HG03558 (cell line): Measurements from ENCODE around the gene TNNI3K.
A peak's percentile ranks its signal among the peaks of the same experiment; 100 is the strongest.

Experiments used
- ATAC-seq: cut with Tn5 transposase; IDR thresholded peaks from one replicate; pipeline ENCODE4 v1.9.1; 2021; ENCODE audit warnings: moderate number of reproducible peaks; ENCODE audit not compliant: unreplicated experiment; ENCODE audit errors: extremely low read depth

TNNI3K gene

DNA sequence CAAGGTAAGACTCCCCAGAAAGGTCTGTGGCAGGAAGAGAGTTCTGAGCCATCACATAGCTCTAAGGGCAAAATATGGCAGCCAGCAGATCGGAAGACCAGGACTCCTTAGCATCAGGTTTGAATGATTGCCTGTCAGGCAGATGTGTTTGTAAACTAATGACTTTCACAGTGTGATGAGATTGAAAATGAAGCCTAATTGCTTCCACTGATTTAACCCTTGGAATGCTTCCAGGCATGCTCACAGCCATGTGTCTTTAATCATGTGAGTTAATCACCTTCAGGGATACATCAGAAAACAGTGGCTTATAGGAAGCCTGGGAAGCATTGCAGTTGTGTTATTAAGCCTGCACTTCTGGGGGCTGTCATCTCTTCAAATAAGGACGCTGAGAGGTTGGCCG, 194.4 kb downstream of the TNNI3K start:
- ATAC-seq = no peak

DNA sequence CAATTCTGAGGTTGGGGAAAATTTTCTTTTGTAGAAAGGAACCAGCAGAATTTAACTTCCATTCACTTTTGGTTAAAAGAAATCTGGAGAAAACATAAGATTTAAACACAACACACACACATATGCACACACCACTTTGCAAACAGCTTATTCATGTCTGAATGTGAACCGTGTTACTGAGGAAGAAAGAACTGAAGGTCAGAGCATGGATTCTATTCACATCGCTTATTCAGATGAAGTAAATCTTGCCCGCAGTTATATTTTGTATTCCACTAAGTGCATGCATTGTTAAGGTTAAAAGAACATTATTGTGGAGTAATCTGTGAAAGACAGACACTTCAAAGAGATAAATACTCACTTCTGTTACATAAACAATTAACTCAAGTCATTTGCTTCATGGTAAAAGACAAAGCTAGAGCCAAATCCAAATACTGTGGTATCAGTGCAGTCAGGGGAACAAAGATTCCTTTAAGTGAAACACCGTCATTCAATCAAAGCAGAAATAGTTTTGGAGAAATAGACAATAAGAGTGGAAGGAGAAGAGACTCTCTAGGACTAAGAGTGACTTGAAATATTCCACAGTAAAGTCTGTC, 195.3 kb downstream of the TNNI3K start:
- ATAC-seq = no peak

DNA sequence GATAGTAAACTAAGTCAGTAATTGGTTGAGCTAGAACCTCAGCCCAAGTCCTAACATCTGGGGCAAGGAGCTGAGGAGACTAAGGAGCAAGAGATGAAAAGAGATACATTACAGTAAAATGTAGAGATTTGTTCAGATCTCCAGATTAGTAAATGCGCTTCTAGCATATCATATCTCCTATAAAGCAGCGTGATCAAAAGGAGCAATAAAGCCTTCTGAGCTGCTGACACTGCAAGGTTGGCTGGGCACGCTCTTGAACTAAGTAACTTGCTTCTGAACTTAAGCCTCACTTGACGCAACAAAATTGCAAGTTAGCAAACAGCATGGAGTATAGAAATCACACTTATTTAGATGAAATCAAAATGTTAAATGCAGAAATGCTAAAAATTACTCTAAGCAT, 196.3 kb downstream of the TNNI3K start:
- no peak for ATAC-seq

DNA sequence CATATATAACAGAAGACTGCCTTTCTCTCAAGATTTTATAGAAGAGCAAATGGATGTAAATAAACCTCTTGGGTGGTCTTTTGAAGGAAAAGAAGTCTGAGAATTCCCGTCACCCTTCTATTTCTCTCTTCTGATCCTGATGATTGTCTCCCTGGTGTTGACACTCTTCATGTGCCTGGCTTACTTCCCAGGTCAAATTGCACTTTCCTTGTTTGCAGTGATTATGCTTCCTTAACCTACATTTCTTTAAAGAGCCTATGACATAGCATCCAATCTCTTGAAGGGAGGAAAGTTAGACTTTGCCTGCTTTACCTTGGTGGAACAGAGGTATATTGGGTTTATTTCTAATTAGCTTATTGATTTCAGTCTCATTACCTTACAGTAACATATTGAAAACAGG, 197.1 kb downstream of the TNNI3K start:
- ATAC-seq = no peak

DNA sequence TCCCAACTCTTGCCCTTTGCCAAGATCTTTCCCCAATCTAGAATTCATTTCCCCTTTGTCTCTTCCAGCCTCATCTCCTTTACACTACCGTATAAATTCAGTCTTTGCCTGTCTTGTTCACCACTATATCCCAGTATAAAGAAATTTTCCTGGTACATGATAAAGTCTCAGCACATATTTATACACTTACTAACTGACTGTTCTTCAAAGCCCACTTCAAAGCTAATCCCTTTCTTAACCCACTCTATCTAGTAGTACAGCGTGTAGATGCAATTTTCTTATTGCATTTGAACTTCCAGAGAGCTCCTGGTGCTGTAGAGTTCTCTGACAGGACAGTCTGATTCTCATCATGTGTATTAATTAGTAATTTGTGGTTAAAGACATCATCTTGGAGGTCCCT, 199.1 kb downstream of the TNNI3K start:
- ATAC-seq = no peak

DNA sequence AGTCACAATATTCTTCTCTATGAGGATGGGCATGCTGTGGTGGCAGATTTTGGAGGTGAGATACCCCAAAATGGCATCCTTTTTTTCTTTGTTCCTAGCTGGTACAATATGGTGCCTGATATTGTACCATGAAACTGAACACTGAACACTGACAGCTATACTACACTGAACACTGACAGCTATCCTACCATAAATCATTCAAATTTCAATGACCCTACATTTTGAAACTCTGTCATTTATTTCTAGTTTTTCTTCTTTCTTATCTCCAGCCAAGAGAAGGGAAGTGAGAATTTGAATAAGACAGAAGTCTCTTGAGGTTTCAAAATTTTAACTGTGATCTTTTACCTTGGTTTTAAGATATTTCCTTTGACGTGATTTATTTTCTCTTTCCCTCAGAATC, 200.9 kb downstream of the TNNI3K start:
- ATAC-seq = no peak

DNA sequence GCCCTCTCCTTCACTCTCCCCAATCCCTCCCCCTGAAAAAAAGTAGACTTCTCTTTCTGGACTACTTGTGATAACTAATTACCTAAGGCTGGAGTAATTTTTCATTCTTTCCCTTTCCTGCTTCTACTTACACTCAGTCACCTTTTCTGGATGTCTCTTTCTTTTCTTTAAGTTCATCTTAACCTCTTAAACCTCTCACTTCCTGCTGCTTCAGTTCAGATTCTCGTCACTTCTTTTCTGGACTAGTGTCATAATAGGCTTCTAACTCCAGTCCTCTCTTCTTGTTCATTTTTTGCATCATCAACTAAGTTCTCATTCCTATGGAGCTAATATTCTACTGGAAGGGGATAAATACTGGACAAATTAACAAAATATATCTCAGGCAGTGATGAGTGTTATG, 201.8 kb downstream of the TNNI3K start:
- ATAC-seq = no peak

DNA sequence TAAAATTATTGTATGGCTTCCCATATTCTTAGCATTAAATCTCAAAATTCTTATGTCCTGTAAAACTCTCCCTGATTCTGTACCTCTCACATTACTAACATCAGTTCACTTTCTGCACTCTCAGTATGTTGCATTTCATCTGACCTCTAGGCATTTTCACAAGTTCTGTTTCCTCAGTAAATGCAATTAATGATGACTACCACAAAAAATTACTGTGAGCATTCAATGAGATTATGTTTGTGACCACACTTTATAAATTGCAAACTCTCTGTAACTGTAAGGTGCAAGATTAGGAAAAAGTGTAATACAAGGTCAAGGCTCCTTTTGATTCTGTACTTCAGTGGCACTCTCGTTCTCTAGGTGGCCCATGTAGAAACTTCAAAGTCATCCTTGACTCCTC, 216.8 kb downstream of the TNNI3K start:
- no peak for ATAC-seq

DNA sequence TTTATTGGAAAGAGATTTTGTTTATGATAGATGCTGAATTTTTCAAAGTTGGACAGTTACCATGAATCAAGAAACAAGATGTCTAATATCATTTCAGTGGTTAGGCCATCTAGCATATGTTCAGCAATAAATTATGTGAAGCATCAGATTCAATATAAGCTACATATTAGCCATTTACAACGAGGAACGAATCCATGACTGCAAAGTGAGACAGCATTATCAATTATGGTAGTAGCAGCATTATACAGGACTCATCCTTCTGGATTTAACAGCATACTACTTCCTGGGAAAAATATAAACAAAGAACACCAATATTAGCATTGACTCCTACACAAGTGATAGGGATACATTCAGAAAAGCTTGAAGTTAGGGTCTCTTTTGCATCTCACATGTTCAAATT, 218.1 kb downstream of the TNNI3K start:
- no peak for ATAC-seq

DNA sequence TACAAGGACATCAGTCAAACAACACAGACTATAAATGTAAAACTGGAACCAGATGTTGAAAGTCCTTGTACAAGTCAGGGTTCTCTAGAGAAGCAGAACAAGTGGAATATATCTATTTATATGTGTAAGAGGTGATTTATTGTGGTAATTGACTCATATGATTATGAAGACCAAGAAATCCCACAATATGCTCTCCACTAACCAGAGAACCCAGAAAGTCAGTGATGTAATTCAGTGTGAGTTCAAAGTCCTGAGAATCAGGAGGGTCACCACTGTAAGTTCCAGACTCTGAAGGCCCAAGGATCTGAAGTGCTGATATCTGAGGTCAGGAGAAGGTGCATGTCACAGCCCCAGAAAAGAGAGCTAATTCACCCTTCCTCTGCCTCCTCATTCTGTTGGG, 220.2 kb downstream of the TNNI3K start:
- ATAC-seq = no peak

DNA sequence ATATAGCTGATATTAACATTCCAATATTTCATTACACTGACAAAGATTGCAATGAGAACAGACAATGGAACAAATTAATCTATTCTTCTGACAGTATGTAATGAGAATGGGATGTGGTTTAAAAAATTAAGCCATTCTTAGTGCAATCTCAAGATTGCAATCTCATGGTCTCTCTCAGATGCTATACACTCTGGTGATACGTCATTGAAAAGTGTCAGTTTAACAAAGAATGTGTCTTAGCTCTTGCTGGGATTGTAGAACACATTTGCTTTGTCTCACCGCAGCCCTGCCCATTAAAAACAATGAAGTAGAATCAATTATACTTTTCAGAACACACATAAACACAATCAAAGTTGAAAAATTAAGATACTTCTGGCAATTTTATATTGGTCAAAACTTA, 222.1 kb downstream of the TNNI3K start:
- no peak for ATAC-seq

DNA sequence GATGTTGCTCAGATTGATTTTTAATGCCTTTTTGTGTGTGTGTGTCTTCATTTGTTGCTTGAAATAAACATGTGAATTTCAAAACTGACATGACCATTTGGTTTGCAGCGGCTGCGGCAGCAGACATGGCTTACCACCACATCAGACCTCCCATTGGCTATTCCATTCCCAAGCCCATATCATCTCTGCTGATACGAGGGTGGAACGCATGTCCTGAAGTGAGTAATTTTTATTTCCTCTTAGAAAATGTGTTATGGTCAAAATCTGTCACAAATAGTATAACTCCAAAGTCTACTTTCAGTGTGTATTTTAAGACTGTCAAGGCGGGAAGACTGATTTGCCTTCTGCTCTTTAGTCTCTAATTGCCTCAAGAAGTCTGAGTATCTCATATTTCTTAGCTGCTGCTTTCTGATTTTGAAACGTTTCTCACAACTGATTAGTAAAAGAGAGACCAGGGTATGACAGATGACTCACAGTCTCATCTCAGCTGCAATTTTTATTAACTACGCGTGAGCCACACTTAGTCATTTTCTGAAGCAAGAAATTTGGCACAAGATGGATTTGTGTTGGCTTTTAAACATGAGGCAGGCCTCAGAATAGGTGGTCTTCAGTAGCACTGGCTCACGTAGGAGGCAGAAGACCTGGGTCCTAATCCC, 228.3 kb downstream of the TNNI3K start:
- ATAC-seq = peak; percentile 81

DNA sequence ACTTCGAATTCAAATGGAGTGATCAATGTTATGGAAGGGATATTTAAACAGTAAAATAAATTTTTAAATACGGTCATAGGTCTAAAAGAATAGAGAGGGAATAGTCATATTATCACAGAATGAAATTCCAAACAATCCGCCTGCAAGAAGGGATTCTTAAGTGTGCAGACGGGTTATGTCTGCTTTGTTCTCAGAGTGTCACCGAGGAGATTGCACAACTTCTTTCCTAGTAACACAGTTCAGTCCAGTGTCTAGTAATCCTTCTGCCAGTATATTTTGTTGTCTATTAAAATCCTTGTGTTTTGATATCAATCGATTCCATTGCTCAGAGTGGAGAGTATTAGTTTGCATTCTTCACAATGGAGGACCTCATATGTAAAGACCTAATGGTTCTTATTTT, 228.8 kb downstream of the TNNI3K start:
- ATAC-seq = no peak

DNA sequence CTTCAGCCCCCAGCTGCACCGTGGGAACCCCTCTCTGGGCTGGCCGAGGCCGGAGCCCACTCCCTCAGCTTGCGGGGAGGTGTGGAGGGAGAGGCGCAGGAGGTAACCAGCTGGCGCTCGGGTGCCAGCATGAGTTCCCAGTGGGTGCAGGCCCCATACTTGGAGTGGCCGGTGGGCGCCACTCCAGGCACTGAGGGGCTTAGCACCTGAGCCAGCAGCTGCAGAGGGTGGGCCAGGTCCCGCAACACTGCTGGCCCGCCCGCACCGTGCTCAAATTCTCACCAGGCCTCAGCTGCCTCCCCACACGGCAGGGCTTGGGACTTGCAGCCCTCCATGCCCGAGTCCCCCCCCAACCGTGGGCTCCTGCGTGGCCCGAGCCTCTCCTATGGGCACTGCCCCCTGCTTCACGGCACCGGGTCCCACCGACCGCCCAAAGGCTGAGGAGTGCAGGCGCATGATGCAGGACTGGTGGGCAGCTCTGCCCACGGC, 230.1 kb downstream of the TNNI3K start:
- no peak for ATAC-seq

DNA sequence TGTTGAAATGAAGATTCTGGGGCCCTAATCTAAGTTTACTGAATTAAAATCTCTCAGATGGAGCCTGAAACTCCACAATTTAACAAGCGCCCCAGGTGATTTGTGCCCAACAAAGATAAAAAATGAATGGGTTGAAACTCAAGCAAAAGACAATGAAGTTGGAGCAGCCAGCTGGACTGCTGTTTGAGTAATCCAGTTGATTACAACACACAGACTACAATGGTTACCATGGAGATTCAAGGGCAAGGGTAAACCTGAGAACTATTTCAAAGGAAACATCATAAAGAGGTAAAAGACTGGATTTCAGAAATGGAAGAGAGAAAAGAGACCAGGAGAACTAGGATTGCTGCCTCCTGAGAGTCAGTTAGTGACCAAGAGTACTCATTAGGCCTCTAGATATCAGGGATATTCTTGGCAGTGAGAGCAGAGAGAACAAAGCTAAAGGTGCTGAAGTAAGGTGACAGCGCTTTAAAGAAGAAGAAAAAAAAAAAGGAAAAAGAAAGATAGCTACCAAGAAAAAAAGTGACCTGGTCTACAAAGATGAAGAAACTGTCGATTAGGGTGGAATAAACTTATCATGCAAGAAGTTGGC, 232.7 kb downstream of the TNNI3K start:
- no peak for ATAC-seq

DNA sequence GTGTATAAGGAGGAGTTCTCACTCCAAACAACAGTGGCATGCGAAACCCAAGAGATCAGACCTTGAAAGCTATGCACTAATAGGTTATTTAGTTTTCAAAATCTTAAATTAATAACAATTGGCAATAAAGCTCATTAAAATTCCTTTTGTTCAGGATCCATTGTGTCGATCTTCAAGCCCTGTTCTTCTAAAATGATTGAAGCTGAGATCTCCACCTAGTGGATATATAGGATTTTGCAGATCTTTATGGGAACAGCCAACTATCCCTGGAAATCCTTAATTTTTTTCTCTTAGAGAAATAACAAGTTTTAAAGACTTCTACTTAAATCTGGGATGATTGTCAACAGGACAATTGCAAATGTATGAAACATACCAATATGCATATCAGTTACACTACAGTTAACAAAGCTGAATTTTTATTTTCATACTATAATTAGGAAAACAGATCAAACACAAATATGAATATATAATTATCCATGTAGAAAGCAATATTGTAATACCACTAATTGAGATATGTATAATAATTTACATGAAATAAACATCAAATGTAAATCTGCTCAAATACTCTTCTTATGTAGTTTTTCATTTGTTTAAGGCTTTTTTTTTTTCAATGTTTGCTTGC, 233.9 kb downstream of the TNNI3K start:
- ATAC-seq = no peak

DNA sequence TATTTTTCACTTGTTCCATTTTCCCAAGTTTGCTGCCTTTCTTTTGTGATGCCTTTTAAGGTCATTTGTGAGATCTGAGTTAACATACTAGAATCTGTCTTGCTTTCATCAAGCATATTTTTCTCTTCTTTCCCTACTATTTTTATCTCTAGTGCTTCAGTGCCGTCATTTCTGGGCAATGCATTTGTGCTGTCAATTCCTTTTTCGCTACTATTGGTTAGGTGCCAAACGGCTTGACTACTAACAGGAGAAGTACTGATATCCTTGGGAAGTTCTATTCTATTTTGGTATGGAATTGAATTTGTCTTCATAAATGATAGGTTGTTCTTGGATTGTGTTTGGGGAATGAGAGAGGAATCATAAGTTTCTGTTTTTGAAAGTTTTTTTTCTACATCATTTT, 235.1 kb downstream of the TNNI3K start:
- no peak for ATAC-seq

DNA sequence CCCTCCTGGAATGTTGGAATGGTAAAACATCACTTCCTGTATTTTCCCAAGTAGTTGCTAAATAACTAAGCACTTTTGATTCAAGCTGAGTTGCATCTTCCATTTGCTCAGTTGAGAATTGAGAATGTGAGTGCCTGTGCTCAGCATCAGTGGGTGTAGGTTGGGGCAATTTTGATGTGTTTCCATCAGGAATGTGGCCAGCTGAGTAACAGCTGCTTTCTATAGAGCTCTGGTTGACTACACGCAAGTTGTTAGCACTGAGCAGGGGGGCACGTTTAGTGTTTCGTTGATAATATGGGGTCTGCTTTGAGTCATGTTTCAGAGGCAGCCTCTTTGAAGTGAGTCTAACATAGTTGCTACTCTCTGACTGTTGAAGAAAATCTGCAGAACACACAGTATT, 235.7 kb downstream of the TNNI3K start:
- ATAC-seq = no peak

DNA sequence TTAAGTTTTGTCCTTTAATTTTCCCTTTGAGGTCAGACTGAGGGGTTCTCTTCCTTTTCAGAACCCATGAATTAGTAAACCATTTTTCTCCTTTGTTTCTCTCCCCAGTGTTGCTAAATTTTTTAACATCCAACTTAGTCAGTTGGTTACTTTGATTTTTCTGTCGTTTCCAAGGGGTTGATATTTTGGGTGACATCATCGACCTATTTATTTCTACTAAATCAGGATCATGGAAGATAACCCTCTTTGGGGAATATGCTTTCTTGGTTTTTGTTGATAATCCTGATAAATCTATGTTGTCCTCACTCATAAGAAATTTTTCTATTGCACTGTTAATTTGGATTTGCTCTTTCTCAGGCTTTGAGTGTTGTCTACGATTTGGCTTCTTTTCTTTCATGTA, 236.3 kb downstream of the TNNI3K start:
- no peak for ATAC-seq

DNA sequence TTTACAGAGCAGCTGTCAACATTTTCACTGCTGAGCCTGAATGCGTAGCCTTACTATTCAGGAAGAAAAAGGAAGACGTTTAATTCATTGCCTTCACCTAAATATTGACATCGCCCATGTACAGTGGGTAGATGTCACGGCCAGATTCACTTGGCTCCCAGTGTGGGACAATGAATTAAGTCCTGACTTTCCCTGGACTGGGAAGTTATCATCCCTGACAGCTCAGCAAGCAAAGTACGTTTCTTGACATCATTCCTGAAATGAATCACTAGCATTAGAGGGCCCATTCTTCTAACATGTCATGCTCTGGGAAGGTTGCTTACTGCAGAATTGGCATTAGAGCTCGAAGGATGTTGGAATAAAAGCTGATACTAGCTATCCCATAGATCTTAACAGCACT, 239.4 kb downstream of the TNNI3K start:
- ATAC-seq = no peak

DNA sequence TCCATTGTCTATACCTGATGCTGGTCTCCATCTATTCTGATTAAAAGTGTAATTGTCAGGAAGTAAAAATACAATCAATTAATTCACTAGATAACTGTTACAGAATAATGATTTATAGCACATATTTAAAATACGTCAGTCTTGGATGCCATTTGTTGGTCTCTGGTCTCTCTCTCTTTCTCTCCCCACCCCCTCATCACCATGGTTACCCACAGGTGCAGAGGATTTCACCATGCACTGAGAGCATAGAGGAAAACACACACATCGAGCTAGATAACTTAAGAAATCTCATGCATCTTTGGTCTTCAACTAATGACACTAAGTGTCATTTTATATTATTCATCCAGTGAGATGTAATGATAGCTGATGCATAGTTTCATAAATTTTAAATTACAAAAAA, 243.8 kb downstream of the TNNI3K start:
- no peak for ATAC-seq

DNA sequence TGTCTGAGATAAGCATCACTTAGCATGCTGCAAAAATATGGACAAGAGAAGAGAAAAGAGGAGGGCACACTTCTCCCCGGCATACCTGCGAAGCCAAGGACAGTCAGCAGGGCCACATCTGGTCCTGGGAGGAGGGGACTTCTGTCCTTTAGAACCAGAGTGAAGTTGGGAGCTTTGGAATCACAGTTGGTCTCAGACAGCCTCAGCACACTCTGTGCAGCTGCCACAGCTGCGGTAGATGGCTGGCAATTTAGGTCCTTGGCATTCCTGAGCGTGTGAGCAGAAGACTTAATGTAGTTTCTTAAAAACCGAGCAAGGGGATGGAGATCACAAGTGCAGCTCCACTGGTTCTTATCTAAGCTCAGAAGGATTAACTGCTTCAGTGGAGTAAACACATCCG, 244.9 kb downstream of the TNNI3K start:
- no peak for ATAC-seq
